ENCODE measurements around the gene TMEM95. TPM values are rescaled to one million over a fixed set of nuclear protein-coding genes. Genes with fewer than 3 reads are reported as not detected.

The TMEM95 gene
- total RNA-seq, 4 donors from 2014 or later = not detected

GRCh38 chr17:7323731-7324437, 31.1 kb upstream of the TMEM95 start:
- intact Hi-C loops (cut with DNase I; ENCODE audit: low total_unique reads) (no loop called here), in situ Hi-C loops (cut with MboI; ENCODE audit: low sequenced_read_pairs in 4 of 4) (no loop called here)
- Histone ChIP-seq H3K4me3 (no peak overlapping the region), H3K36me3 (peaks cover 0 to 67% of the 10 kb centered on the region in 2 donors), H3K4me1 (peaks cover 12 to 14% of the 10 kb centered on the region in 2 donors), H3K27me3 (no peaks in the 10 kb centered on the region), H3K27ac (no peak overlapping the region), H3K9me3 (no peaks in the 10 kb centered on the region)
- TF ChIP-seq CTCF (IDR thresholded peaks at IDR 0.05 in 4 of 5, conservative IDR thresholded peaks at IDR 0.05 in 1 of 5) = peak; percentile 46 to 83 (median 74)
- TF ChIP-seq POLR2A (IDR thresholded peaks at IDR 0.05) = no peak
- ATAC-seq (no peak), DNase-seq (peak in 1 of 2 donors; percentile 42)

GRCh38 chr17:7324438-7324779, 30.5 kb upstream of the TMEM95 start:
- TF ChIP-seq POLR2A (IDR thresholded peaks at IDR 0.05) = no peak
- TF ChIP-seq CTCF (IDR thresholded peaks at IDR 0.05 in 4 of 5, conservative IDR thresholded peaks at IDR 0.05 in 1 of 5) = peak in 2 of 5 experiments; percentile 6 to 9
- no peaks in the 10 kb centered on the region for H3K27me3 ChIP-seq
- in situ Hi-C loops (cut with MboI; ENCODE audit: low sequenced_read_pairs in 4 of 4) = no loop called here

GRCh38 chr17:7325031-7325528, 29.9 kb upstream of the TMEM95 start:
- Histone ChIP-seq H3K4me1 (peaks cover 12 to 17% of the 10 kb centered on the region in 2 donors), H3K9me3 (no peaks in the 10 kb centered on the region), H3K27me3 (no peaks in the 10 kb centered on the region), H3K4me3 (no peak overlapping the region), H3K36me3 (peaks cover 0 to 60% of the 10 kb centered on the region in 2 donors), H3K27ac (no peak overlapping the region)
- ATAC-seq (no peak), DNase-seq (no peak)
- in situ Hi-C loops (cut with MboI; ENCODE audit: low sequenced_read_pairs in 4 of 4) = loop anchor here in 1 of 4 donors (25.0 kb wide), 1 partner anchor 288 kb away; the partner anchor contains the start of genes SLC16A11 and SLC16A13
- TF ChIP-seq CTCF (IDR thresholded peaks at IDR 0.05 in 4 of 5, conservative IDR thresholded peaks at IDR 0.05 in 1 of 5) = no peak
- no peak for TF ChIP-seq POLR2A (IDR thresholded peaks at IDR 0.05)
- intact Hi-C loops (cut with DNase I; ENCODE audit: low total_unique reads) = loop anchor here (5.0 kb wide), 1 partner anchor 237 kb away; the partner anchor contains the start of gene SENP3

More at GRCh38 chr17:7324438-7324779, 30.5 kb upstream of the TMEM95 start:
- Histone ChIP-seq H3K4me3 (no peak overlapping the region), H3K4me1 (peaks cover 12 to 14% of the 10 kb centered on the region in 2 donors), H3K27ac (no peak overlapping the region), H3K9me3 (no peaks in the 10 kb centered on the region), H3K36me3 (peaks cover 0 to 64% of the 10 kb centered on the region in 2 donors)
- no peak for DNase-seq
- no peak for ATAC-seq
- intact Hi-C loops (cut with DNase I; ENCODE audit: low total_unique reads) = no loop called here

GRCh38 chr17:7326186-7326585, 28.8 kb upstream of the TMEM95 start:
- peaks cover 15 to 24% of the 10 kb centered on the region in 2 donors for H3K4me1 ChIP-seq
- H3K27ac ChIP-seq = no peak overlapping the region
- H3K27me3 ChIP-seq = no peaks in the 10 kb centered on the region
- ATAC-seq (no peak), DNase-seq (no peak)
- intact Hi-C loops (cut with DNase I; ENCODE audit: low total_unique reads) = loop anchor here (5.0 kb wide), 1 partner anchor 236 kb away; the partner anchor contains the start of gene SENP3
- peaks cover 0 to 49% of the 10 kb centered on the region in 2 donors for H3K36me3 ChIP-seq
- in situ Hi-C loops (cut with MboI; ENCODE audit: low sequenced_read_pairs in 4 of 4) = loop anchor here in 1 of 4 donors (25.0 kb wide), 1 partner anchor 289 kb away; the partner anchor contains the start of genes SLC16A11 and SLC16A13
- H3K9me3 ChIP-seq = no peaks in the 10 kb centered on the region
- TF ChIP-seq CTCF (IDR thresholded peaks at IDR 0.05 in 4 of 5, conservative IDR thresholded peaks at IDR 0.05 in 1 of 5) (no peak), POLR2A (IDR thresholded peaks at IDR 0.05) (no peak)
- no peak overlapping the region for H3K4me3 ChIP-seq

All from gastrocnemius medialis (tissue), 4 donors.